NCI-H1930 (cell line): ENCODE data around the gene OR4N2.
"Not testable (repeated sequence)": the region's sequence is repeated elsewhere in the genome, so short reads cannot be mapped to it uniquely, and the experiment has no call there.

Experiments
- DNase-seq, 2 experiments: peaks; one replicate each; lab custom pipeline; 2025; lab: John Stamatoyannopoulos, UW

The OR4N2 gene, protein sequence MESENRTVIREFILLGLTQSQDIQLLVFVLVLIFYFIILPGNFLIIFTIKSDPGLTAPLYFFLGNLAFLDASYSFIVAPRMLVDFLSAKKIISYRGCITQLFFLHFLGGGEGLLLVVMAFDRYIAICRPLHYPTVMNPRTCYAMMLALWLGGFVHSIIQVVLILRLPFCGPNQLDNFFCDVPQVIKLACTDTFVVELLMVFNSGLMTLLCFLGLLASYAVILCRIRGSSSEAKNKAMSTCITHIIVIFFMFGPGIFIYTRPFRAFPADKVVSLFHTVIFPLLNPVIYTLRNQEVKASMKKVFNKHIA

DNA sequence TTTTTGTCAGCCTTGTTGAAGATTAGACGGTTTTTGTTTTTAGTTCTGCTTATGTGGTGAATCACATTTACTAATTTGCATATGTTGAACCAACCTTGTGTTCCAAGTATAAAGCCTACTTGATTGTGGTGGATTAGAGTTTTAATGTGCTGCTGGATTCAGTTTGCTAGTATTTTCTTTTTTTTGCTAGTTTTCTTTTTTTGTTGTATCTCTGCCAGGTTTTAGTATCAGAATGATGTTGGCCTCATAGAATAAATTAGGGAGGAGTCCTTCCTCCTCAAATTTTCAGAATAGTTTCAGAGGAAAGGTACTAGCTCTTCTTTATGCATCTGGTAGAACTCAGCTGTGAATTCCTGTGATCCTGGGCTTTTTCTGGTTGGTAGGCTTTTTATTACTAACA lies at the start of gene OR4N2:
TSS of gene OR4N2 (plus strand) at position 301 of the 400 bp plus-strand sequence. CDS start 23,679 bp downstream, outside the sequence.
- not testable (repeated sequence) for DNase-seq

DNA sequence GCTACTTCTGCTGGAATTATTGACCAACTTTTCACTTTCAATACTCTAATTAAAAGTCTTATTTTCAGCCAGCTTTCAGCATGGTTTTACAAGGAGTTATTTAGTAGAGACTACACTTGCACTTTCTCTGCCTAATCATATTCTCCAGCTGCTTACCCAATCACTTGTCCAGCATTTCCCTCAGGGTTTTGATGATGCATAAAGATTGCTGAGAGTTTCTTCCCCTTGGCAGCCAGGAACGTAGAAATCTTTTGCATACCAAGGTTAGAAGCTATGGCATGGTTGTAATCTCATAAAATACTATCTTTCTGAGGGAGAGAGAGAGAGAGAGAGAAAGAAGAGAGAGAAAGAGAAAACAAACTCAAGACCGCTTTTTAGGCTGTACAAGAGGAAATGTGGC lies 49.4 kb upstream of the OR4N2 start:
- DNase-seq = no peak

DNA sequence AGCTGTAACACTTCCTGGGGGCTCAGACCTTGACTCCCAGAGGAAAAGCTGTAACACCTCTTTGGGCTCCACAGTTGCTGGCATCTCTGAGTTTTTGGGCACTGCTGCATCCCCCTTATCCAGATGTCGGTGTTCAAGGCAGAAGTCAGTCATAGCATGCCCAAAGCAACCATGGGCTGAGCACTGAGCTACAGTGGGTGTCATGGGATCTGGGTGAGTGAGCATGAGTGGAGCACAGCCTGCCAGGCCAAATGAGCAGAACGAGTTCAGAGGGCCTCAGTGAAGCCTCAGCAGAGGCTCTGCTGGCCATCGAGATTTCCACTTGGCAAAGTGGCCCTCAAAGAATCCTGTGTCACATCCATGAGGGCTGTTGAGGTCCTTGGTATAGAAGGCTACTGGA lies 32.1 kb upstream of the OR4N2 start:
- DNase-seq = not testable (repeated sequence)

DNA sequence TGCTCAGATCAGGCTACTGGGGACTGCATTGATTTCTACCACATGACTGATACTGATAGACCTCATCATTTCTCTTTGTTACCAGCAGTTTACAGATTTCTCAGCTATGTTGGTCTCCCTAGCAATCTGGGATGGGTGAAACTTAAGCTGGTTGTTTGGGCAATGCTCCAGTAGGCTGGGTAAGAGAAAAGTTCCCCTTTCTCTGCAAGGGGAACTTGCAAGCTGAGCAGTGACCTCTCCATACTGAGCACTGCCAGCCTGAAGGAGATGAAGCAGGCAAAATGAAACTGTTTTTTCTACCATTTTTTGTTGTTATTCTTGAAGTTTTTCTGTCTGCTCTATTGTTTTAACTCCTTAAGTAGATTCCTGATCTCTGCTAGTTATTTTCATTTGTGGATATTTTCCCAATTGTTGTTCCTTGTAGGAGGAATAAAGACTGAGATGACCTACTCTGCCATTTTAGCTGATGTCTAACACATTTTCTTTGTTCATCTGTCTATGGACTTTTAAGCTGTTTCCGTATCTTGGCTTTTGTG lies 31.6 kb upstream of the OR4N2 start:
- DNase-seq = no peak

DNA sequence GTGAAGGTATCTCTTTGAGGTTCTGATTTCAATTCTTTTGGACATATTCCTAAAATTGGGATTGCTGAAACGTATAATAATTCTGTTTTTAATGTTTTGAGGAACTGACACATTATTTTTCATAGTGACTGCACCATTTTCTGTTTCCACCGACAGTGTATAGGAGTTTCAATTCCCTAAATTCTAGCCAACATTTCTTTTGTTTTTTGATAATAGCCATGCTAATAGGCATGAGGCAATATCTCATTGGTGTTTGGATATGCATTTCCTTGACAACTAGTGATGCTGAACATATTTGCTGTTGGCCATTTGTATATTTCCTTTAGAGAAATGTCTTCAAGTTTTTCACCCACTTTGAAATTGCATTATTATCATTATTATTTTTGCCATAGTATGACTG lies 31.1 kb upstream of the OR4N2 start:
- DNase-seq = not testable (repeated sequence)

DNA sequence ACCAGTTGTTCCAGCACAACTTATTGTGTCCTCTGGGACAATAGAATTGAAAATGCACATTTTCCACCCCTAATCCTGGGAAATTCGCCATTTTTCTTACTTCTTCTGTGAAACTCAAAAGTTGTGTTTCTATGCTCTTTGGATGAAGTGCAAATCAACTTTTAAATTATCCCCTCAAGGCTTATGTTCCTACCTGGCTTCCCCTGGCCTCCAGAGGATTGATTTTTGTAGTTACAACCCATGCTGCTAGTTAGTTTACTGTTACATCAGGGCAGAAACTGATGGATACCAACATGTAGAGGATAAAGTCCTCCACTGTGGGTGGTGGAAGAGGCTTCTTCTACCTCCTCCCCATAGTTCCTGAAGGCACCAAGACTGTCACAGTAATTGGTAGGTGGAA lies 30.4 kb upstream of the OR4N2 start, which contains the start of gene OR4M1:
TSS of gene OR4M1 (plus strand) at position 301 of the 400 bp plus-strand sequence. CDS start 6,819 bp downstream, outside the sequence.
- not testable (repeated sequence) for DNase-seq

DNA sequence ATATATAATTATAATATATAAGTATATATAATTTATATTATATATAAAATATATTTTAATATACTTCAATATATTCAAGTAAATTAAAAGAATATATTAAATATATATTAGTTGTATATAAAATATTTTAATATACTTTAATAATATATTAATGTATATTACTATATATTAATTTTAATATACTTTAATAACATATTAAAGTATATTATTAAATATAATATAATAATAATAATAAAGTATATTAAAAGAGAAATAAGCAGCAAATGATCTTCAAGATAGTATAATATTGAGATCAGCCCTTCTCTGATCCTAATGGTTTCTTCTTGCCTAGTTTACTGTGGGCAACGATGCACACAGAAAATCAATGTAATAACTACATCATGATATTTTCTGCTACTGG lies 28.0 kb upstream of the OR4N2 start:
- DNase-seq = no peak

DNA sequence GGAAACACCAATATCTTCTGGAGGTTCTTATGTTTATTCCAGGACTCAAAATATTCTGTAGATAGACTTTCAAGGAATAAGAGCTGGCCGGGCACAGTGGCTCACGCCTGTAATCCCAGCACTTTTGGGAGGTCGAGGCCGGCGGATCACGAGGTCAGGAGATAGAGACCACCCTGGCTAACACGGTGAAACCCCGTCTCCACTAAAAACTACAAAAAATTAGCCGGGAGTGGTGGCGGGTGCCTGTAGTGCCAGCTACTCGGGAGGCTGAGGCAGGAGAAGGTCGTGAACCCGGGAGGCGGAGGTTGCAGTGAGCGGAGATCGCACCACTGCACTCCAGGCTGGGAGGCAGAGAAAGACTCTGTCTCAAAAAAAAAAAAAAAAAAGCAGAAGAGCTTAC lies 17.7 kb upstream of the OR4N2 start:
- DNase-seq = not testable (repeated sequence)

DNA sequence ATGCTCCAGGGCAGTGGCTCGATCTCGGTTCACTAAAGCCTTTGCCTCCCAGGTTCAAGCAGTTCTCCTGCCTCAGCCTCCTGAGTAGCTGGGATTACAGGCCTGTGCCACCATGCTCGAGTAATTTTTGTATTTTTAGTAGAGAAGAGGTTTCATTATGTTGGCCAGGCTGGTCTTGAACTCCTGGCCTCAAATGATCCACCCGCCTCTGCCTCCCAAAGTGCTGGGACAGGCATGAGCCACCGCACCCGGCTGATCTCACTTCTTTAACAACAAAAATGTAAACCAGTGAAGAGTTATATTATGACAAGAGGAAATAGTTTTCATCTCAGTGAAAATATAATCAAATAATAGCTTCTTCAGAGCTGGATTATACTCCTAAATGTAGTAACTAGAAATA lies 16.3 kb upstream of the OR4N2 start:
- not testable (repeated sequence) for DNase-seq

DNA sequence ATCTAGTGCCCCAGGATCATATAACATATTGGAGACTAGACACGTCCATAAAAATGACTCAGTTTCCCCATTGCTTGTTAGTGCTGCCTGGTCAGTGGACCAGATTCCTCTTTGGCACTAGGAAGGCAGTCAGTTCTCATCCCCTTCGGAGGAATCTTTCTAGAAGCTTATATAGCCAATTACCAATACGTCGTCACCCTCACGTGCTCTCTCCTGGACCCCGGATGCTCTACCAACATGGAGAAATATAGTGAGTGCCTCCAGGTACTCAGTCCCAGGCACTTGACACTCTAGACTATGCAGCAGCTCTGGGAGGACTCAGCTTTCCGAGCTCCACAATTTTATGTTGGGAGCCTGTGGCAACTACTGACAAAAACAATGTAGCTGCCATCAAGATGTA lies 15.4 kb upstream of the OR4N2 start:
- not testable (repeated sequence) for DNase-seq

DNA sequence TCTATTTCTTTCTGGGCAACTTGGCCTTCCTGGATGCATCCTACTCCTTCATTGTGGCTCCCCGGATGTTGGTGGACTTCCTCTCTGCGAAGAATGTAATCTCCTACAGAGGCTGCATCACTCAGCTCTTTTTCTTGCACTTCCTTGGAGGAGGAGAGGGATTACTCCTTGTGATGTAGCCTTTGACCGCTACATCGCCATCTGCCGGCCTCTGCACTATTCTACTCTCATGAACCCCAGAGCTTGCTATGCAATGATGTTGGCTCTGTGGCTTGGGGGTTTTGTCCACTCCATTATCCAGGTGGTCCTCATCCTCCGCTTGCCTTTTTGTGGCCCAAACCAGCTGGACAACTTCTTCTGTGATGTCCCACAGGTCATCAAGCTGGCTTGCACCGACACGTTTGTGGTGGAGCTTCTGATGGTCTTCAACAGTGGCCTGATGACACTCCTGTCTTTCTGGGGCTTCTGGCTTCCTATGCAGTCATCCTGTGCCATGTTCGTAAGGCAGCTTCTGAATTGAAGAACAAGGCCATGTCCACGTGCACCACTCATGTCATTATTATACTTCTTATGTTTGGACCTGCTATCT lies 7.0 kb upstream of the OR4N2 start:
- DNase-seq = not testable (repeated sequence)

DNA sequence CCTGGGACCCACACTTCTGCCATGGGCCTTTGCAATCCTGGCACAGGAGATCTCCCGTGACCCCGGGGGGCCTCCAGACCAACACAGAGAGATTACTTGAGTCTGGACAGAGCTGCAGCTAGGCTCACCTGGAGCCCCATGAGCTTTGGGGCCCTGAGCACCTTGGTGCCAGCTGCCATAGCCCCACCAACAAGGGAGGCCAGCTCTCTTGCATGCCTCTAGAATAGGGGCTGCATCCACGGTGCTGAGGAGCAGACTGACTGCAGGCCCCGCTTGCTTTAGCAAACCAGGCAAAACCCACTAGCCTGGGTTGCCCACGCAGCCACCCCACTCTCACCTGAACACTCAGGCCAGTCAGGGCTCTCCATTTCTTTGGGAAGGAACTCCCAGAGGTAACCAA lies 3.7 kb upstream of the OR4N2 start:
- DNase-seq = no peak

DNA sequence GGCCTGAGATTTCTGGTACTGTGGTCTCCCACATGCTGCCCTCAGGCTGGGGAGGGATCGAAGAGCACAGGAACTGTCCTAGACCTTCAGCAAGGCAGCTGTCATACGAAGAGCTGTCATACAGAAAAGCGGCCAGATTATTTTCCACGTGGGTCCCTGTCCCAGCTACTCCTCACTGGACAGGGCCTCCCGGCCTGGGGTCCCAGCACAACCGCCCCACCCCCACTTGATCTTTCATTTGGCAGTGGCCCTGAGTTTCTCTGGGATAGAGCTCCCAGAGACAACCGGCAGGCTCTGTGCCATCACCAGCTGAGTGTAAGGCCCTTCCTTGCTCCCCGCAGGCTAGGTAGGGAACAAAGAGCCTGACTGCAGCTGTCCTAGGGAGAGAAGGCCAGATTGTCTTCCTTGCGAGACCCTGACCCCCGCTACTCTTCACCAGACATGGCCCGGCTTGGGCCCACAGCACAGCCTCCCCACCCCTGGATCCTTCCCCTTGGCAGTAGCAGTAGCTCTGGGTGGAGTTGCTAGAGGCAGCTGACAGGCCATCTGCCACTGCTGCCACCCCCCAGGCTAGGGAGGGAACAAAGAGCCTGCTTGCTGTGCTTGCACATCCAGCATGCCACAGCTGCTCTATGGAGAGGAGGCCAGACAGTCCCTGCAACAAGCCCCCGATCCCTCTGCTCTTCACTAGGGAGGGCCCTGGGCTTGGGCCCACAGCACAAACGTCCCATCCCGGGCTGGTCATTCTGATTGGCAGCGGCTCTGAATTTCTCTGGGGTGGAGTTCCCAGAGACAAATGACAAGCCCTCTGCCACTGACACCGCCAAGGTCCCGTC lies 3.1 kb upstream of the OR4N2 start:
- no peak for DNase-seq

DNA sequence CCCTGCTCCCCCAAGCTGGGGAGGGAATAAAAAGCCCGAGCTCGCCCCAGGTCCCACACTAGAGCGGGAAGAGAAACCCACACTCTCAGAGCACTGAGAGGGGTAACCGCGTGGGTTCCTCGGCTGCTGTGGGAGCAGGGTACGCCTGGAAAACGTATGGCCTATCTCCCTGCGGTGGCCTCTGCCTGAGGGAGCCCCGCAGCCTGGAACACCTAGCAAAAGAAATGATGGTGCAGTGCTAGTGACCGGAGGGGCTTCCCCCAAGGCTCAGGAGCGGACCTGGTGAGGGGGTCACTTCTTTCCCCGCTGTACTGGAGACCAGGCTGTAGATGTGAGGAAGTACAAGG lies 2.5 kb upstream of the OR4N2 start:
- DNase-seq = no peak

DNA sequence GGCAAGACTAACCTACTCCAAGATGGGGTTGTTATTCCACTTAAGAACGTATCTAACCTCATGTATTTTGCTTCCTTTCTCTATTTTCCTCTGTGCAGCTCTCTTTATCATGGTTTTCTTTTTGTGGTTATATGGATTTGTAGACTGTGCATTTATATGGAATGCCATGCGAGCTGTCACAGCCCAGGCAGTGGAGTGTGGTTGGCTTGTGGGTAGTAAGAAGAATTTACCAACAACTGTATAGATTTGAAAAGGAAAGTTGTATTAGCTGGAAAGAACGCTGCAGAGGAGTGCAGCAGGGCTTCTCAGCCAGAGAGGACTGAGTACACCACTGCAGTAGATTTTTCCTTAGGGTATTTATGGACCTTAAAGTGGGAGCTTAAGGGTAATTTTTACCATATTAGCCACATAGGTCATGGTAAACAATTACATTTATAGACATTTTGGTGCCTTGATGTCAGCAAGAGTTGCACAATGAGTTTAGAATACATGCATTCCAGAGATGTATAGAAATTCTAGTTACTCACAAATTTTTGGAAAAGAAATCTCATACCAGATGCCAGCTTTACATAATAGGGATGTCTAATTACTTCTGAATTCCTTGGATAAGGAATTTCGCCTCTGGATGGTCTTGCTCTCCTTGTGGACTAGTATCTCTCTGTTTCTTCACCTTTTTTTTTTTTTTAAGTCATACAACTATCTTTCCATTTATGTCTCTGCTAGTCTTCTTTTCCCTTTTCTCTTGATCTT lies 9.8 kb downstream of the OR4N2 start:
- not testable (repeated sequence) for DNase-seq

DNA sequence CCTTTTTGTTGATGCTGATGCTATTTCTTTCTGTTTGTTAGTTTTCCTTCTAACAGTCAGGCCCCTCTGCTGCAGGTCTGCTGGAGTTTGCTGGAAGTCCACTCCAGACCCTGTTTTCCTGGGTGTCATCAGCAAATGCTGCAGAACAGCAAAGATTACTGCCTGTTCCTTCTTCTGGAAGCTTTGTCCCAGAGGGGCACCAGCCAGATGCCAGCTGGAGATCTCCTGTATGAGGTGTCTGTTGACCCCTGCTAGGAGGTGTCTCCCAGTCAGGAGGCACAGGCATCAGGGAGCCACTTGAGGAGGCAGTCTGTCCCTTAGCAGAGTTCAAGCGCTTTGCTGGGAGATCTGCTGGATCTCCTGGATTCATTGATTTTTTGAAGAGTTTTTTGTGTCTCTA lies 16.3 kb downstream of the OR4N2 start:
- DNase-seq = not testable (repeated sequence)

DNA sequence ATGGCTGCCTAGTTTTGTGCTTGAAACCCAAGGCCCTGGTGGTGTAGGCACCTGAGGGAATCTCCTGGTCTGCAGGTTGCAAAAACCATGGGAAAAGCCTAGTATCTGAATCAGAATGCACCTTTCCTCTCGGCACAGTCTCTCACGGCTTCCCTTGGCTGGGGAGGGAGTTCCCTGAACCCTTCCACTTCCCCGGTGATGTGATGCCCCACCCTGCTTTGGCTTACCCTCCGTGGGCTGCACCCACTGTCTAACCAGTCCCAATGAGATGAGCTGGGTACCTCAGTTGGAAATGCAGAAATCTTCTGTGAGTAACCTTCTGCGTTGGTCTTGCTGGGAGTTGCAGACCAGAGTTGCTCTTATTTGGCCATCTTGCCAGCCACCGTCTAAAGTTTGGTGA lies 17.4 kb downstream of the OR4N2 start:
- DNase-seq = not testable (repeated sequence)

DNA sequence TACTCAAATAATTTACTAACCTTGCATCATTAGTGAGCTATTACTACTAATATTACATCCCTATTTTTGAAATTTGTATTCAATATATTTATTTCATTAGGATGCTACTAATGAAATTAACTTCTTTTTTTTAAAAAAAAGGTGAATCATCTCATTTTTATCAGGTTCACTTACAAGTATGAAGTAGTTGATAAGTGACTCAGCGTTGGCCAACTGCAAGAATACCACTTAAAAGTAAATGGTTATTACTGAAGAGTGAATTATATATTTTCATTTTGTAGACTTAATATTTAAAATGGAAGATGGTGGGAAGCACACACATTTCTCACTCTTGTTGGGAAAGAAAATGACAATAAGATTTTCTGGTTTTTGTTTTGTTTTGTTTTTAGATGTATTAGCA lies 19.6 kb downstream of the OR4N2 start:
- no peak for DNase-seq

DNA sequence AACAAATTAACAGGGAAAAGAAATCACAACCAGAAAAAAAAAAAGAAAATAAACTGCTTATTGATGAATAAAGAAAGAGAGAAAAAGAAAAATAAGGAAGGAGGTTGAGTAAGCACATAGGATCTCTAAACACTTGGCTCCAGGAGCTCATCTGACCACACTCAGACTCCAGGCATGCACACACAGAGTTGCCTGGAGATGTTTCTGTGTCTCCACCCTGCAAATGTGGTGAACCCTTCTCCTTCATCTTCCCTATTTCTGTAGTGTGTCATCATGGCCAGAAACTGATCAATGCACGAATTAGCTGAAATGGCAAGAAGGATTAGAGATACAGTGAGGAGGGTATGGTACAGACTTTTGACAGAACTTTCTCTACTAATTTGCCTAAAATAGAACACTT lies 20.2 kb downstream of the OR4N2 start:
- DNase-seq = no peak

DNA sequence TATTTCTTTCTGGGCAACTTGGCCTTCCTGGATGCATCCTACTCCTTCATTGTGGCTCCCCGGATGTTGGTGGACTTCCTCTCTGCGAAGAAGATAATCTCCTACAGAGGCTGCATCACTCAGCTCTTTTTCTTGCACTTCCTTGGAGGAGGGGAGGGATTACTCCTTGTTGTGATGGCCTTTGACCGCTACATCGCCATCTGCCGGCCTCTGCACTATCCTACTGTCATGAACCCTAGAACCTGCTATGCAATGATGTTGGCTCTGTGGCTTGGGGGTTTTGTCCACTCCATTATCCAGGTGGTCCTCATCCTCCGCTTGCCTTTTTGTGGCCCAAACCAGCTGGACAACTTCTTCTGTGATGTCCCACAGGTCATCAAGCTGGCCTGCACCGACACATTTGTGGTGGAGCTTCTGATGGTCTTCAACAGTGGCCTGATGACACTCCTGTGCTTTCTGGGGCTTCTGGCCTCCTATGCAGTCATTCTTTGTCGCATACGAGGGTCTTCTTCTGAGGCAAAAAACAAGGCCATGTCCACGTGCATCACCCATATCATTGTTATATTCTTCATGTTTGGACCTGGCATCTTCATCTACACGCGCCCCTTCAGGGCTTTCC lies 24.2 kb downstream of the OR4N2 start:
- not testable (repeated sequence) for DNase-seq

DNA sequence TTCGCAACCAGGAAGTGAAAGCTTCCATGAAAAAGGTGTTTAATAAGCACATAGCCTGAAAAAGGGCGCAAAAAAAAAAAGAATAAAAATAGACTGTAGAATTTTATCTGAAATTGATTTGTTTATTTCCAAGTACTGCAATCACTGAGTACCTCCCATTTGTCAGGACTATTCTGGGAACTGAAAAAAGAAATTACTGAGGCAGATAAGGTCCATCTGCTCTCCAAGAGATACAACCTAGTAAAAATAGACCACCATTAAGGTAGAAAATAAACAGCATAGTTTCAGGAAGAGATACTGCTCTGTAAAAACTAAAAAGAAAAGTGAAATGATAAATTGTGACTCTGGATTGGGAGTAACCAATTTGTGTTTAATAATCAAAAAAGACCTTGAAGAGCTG lies 24.7 kb downstream of the OR4N2 start:
- DNase-seq = no peak
